Measurements from ENCODE around the gene CNOT3.
"Not testable (repeated sequence)": the region's sequence is repeated elsewhere in the genome, so short reads cannot be mapped to it uniquely, and the experiment has no call there.

The CNOT3 gene

DNA sequence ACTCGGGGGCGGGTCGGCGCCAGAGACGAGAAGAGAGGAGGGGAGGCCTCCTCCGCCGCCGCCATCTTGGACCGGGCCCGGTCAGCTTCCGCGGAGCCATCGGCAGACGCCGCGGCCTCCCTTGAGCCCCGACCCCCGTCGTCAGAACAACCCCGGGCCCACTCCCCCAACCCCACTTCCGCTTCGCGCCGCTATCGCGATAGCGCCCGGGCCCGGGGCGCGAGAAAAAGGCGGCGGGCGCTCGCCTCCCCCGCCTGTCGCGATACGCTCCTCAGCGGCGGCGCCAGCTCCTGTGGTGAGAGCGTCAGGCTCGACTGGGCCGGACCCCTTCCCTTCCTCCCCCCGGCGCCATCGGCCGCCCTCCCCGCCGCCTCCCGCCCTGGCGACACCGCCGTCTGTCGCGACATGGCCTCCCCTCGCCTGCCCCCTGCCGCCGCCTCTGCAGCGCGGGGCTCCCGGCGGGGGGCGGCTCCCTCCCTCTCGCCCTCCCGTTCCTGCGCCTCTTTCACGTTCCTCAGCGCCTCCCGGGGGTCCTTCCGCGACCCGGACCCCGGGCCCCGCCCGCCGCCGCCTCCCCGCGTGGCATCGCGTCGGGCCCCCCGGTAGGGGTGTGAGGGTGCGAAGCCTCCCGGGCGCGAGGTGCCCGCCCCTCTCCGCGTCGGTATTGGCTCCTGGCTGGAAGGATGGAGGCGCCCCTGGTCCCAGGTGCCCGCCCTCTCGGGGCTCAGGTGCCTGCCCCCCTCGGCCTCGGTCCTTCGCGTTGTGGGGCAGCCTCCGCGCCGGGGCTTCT is at the start of gene CNOT3:
Gene CNOT3 (plus strand): TSS at position 64 of the 790 bp plus-strand sequence. CDS start 5,217 bp downstream, outside the sequence.
- DNase-seq (ENCODE audit: extremely low spot score), result no peak
- TF ChIP-seq NFRKB (IDR thresholded peaks at IDR 0.05), result peak; percentile 70
- no peak for TF ChIP-seq FOXK2 (IDR thresholded peaks at IDR 0.05)
- POLR2A ChIA-PET, result interaction anchor here (0.9 to 2.0 kb wide), 14 partner anchors 11 to 63 kb away, joined by 3 to 14 read pairs (median 4); partner anchors contain the start of genes LENG1, MBOAT7, NDUFA3 and PRPF31
- CTCF ChIA-PET, result no interaction called here

DNA sequence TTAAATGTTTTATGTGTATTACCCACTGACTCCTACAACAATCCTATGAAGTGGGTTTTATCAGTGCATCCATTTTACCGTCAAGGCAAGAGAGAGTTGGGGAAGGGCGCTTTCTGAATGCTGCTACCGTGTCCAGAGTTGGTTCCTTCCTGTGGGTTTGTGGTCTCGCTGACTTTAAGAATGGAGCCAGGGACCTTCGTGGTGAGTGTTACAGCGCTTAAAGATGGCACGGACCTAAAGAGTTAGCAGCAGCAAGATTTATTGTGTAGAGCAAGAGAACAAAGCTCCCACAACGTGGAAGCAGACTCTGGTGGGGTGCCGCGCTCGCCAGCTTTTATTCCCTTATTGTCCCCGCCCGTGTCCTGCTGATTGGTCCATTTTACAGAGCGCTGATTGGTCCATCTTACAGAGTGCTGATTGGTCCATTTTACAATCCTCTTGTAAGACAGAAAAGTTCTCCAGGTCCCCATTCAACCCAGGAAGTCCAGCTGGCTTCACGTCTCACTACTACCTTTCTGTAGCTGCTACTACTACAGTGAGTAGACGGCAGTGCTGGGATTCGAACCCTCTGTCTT is 43.0 kb upstream of the CNOT3 start:
- POLR2A ChIA-PET, result no interaction called here
- TF ChIP-seq, protein P1, sequence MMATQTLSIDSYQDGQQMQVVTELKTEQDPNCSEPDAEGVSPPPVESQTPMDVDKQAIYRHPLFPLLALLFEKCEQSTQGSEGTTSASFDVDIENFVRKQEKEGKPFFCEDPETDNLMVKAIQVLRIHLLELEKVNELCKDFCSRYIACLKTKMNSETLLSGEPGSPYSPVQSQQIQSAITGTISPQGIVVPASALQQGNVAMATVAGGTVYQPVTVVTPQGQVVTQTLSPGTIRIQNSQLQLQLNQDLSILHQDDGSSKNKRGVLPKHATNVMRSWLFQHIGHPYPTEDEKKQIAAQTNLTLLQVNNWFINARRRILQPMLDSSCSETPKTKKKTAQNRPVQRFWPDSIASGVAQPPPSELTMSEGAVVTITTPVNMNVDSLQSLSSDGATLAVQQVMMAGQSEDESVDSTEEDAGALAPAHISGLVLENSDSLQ (IDR thresholded peaks at IDR 0.05), result no peak
- no peak for TF ChIP-seq ELF4 (IDR thresholded peaks at IDR 0.05)
- TF ChIP-seq FOXA1 (IDR thresholded peaks at IDR 0.05), result no peak
- CTCF ChIA-PET, result no interaction called here
- DNase-seq (ENCODE audit: extremely low spot score), result no peak

DNA sequence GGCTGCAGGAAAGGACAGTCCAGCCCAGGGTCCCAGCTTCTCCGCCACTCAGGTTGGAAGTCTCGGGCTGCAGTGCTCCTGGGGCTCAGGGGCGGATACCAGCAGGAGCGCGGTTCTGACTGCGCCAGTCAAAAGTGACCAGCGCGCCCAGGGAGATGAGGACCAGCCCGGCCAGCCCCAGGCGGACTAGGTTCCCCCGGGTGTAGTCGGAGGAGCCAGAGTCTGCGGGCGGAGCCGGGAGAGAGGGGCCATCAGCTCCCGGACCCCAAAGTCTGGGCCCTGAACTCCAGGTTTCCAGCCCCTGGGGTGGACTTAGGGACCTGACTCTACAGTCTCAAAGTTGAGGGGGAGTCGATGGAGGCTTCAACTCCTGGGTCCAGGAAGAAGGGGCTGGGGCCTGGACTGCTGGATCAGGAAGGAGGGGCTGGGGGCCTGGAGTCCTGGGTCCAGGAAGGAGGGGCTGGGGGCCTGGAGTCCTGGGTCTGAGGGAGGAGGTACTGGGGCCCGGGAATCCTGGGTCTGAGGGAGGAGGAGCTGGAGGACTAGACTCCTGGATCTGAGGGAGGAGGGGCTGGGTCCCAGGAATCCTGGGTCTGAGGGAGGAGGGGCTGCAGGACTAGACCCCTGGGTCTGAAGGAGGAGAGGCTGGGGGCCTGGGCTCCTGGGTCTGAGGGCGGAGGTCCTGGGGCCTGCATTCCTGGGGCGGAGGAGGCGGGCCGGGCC is 42.3 kb upstream of the CNOT3 start:
- no peak for TF ChIP-seq FOXA1 (IDR thresholded peaks at IDR 0.05)
- TF ChIP-seq NFRKB (IDR thresholded peaks at IDR 0.05), result no peak
- TF ChIP-seq TARDBP (IDR thresholded peaks at IDR 0.05), result no peak
- TF ChIP-seq SP1 (IDR thresholded peaks at IDR 0.05), result no peak
- TF ChIP-seq BHLHE40 (IDR thresholded peaks at IDR 0.05; ENCODE audit: borderline replicate concordance), result no peak
- TF ChIP-seq ELF4 (IDR thresholded peaks at IDR 0.05), result no peak
- no peak for TF ChIP-seq LEF1 (IDR thresholded peaks at IDR 0.05; ENCODE audit: borderline replicate concordance)
- TF ChIP-seq SUZ12 (IDR thresholded peaks at IDR 0.05), result no peak
- no peak for TF ChIP-seq L3MBTL2 (conservative IDR thresholded peaks at IDR 0.05)
- CTCF ChIA-PET, result interaction anchor here (1.3 kb wide), 1 partner anchor 19 kb away, joined by 3 read pairs; no protein-coding TSS in a partner anchor
- no peak for DNase-seq (ENCODE audit: extremely low spot score)
- POLR2A ChIA-PET, result no interaction called here

DNA sequence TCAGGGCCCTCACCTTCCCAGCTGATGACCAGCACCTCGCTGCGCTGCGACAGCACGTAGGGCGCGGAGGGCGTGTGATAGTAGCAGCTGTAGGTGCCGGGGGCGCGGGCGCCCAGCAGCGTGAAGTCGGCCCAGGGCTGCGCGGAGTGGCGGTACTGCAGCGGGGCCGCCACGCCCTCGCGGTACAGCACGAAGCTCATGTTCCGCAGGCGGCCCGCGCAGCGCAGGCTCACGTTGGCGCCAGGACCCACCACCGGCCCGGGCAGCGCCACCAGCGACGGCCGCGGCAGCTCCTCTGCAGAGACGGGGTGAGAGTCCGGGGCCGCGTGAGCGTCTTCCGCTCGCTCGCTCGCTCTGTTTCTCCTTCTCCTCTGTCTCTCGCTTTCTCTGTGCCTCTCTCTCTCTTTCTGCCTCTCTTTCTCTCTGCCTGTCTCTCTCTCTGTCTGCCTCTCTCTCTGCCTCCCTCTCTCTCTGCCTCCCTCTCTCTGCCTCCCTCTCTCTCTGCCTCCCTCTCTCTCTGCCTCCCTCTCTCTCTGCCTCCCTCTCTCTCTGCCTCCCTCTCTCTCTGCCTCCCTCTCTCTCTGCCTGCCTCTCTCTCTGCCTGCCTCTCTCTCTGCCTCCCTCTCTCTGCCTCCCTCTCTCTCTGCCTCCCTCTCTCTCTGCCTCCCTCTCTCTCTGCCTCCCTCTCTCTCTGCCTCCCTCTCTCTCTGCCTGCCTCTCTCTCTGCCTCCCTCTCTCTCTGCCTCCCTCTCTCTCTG is 41.5 kb upstream of the CNOT3 start:
- CTCF ChIA-PET, result interaction anchor here (1.3 kb wide), 1 partner anchor 18 kb away, joined by 3 read pairs; no protein-coding TSS in a partner anchor
- peak; percentile 88 for TF ChIP-seq L3MBTL2 (conservative IDR thresholded peaks at IDR 0.05)
- POLR2A ChIA-PET, result not testable (repeated sequence)
- DNase-seq (ENCODE audit: extremely low spot score), result peak; percentile 56

DNA sequence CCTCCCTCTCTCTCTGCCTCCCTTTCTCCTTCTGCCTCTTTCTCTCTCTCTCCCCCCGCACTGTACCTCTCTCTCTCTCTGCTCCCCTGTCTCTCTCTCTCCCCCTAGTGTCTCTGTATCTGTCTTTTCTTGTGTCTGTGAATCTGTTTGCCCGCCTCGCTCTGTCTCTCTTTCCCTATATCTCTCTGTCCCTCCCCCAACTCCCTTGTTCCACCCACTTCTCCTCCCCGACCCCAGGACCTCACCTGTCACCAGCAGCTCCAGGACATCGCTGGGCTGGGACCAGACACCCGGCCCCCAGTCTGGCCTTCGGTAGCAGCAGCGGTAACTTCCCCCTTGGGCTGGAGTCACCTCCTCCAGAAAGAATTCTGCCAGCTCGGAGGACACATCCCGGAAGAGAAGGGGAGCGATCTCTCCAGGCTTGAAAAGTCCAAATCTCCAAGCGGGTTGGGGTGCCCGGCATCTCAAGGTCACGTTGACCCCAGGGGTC is 40.9 kb upstream of the CNOT3 start:
- DNase-seq (ENCODE audit: extremely low spot score), result no peak
- ChIA-PET CTCF (interaction anchor here (0.6 kb wide), 1 partner anchor 171 kb away, joined by 3 read pairs; no protein-coding TSS in a partner anchor), POLR2A (no interaction called here)
- no peak for TF ChIP-seq FOXM1 (IDR thresholded peaks at IDR 0.05; ENCODE audit: borderline replicate concordance)

DNA sequence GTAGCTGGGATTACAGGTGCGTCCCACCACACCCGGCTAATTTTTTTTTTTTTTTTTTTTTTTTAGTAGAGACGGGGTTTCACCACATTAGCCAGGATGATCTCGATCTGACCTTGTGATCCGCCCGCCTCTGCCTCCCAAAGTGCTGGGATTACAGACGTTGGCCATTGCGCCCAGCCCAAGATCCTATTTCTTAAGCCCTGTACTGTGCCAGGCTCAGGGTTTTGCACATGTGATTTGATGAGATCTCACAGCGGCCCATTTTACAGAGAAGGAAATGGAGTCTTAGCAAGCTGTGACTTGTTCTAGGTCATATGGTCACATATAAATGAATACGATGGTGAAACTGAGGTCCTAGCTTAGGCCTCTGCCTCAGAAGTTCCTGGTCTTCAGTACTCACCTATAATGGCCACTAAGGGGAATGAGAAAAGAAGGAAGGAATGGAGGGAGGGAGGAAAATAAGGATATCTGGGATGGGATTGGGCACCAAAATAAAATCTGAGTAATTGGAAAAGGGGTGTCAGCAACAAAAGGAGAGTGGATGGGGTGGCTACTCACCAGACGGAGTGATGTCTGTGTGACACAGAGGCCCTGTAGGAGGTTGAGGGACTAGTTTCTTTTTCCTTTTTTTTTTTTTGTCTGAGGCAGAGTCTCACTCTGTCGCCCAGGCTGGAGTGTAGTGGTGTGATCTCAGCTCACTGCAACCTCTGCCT is 38.2 kb upstream of the CNOT3 start:
- TF ChIP-seq CTBP1 (IDR thresholded peaks at IDR 0.05; ENCODE audit: borderline replicate concordance) (no peak), LEF1 (IDR thresholded peaks at IDR 0.05; ENCODE audit: borderline replicate concordance) (no peak), ARNT (IDR thresholded peaks at IDR 0.05) (no peak), HDGF (IDR thresholded peaks at IDR 0.05; ENCODE audit: borderline replicate concordance) (no peak), SP1 (IDR thresholded peaks at IDR 0.05) (no peak), ELF4 (IDR thresholded peaks at IDR 0.05) (no peak), SUZ12 (IDR thresholded peaks at IDR 0.05) (no peak), FOXM1 (IDR thresholded peaks at IDR 0.05; ENCODE audit: borderline replicate concordance) (no peak), FOXA1 (IDR thresholded peaks at IDR 0.05) (no peak), BHLHE40 (IDR thresholded peaks at IDR 0.05; ENCODE audit: borderline replicate concordance) (no peak), FOXK2 (IDR thresholded peaks at IDR 0.05) (no peak), L3MBTL2 (conservative IDR thresholded peaks at IDR 0.05) (no peak), ZNF384 (IDR thresholded peaks at IDR 0.05) (no peak), NFRKB (IDR thresholded peaks at IDR 0.05) (no peak), TARDBP (IDR thresholded peaks at IDR 0.05) (no peak)
- TF ChIP-seq, protein P1 (IDR thresholded peaks at IDR 0.05), result no peak
- POLR2A ChIA-PET, result interaction anchor here (1.2 kb wide), 1 partner anchor 68 kb away, joined by 3 read pairs; no protein-coding TSS in a partner anchor

DNA sequence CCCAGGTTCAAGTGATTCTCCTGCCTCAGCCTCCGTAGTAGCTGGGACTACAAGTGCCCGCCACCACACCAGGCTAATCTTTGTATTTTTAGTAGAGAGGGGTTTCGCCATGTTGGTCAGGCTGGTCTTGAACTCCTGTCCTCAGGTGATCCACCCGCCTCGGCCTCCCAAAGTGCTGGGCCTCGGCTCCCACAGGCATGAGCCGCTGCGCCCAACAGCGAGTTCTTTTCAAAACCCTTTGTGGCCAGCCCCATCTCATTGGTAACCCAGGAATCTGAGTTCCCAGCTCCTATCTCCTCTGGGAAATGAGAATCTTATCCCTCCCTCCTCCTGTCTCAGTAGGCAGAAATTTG is 37.7 kb upstream of the CNOT3 start:
- CTCF ChIA-PET, result not testable (repeated sequence)
- POLR2A ChIA-PET, result interaction anchor here (1.2 kb wide), 1 partner anchor 68 kb away, joined by 3 read pairs; no protein-coding TSS in a partner anchor

More for the DNA sequence above, 38.2 kb upstream of the CNOT3 start:
- DNase-seq (ENCODE audit: extremely low spot score), result no peak
- CTCF ChIA-PET, result no interaction called here

More for the DNA sequence above, 37.7 kb upstream of the CNOT3 start:
- not testable (repeated sequence) for DNase-seq (ENCODE audit: extremely low spot score)

Measured in HEK293T (cell line).